ENCODE measurements around the gene LBHD2. TPM values are rescaled to one million over a fixed set of nuclear protein-coding genes. Genes with fewer than 3 reads are reported as not detected.

The LBHD2 gene
- total and polyA plus RNA-seq, 2 experiments from 2014 or later: not detected

- no peak overlapping the region for H3K27ac Mint-ChIP-seq
- Histone ChIP-seq H2AFZ (no peak overlapping the region; the same call in 1 of the 2 replicates), H3K4me2 (peak overlapping the region; percentile 88)
Measured at GRCh38 chr14:103110681-103111231, 26.7 kb downstream of the LBHD2 start.

GRCh38 chr14:103111232-103111868, 27.3 kb downstream of the LBHD2 start:
- Histone ChIP-seq H3K4me2 (peak overlapping the region; percentile 88), H3F3A (replicated peaks; ENCODE audit: low read depth) (no peaks in the 10 kb centered on the region), H3K4me1 (ENCODE audit: insufficient read depth) (peaks cover 21% of the 10 kb centered on the region), H3K9me2 (ENCODE audit: insufficient read depth) (no peaks in the 10 kb centered on the region), H3K36me3 (ENCODE audit: insufficient read depth) (no peaks in the 10 kb centered on the region), H3K27ac (ENCODE audit: low read depth) (no peak overlapping the region), H4K20me1 (replicated peaks; ENCODE audit: insufficient read depth) (no peaks in the 10 kb centered on the region), H3K27me3 (ENCODE audit: insufficient read depth) (peaks cover 22% of the 10 kb centered on the region), H3K4me3 (peak overlapping the region; percentile 56; the same call in 1 of the 2 replicates), H2AFZ (no peak overlapping the region), H3K79me2 (replicated peaks; ENCODE audit: insufficient read depth) (no peaks in the 10 kb centered on the region)
- no peak overlapping the region for H3K27ac Mint-ChIP-seq
- peaks cover 31% of the 10 kb centered on the region for H3K4me1 Mint-ChIP-seq
- TF ChIP-seq STAT1 (IDR thresholded peaks at IDR 0.05; ENCODE audit: unreplicated experiment): no peak
- TF ChIP-seq JUNB (IDR thresholded peaks at IDR 0.05; ENCODE audit: unreplicated experiment): no peak
- no peak for TF ChIP-seq POLR2AphosphoS5 (IDR thresholded peaks at IDR 0.05; ENCODE audit: low read depth)
- TF ChIP-seq REST (IDR thresholded peaks at IDR 0.05; ENCODE audit: unreplicated experiment): no peak
- TF ChIP-seq EZH2 (IDR thresholded peaks at IDR 0.05; ENCODE audit: low read depth, unreplicated experiment): no peak
- no peak for TF ChIP-seq ETS1 (IDR thresholded peaks at IDR 0.05)
- no peak for TF ChIP-seq ZNF331 (CRISPR knock-in tag; IDR thresholded peaks at IDR 0.05; ENCODE audit: low read depth)
- TF ChIP-seq EZH2phosphoT487 (IDR thresholded peaks at IDR 0.05; ENCODE audit: unreplicated experiment): no peak
- no peak for TF ChIP-seq ZNF114 (CRISPR knock-in tag; IDR thresholded peaks at IDR 0.05)
- peak overlapping the region; percentile 60; the same call in 2 of the 3 replicates for H3K4me3 Mint-ChIP-seq
- DNase-seq (ENCODE audit: low spot score) (no peak), ATAC-seq (peak; percentile 6)
- H3K9me3 Mint-ChIP-seq: no peaks in the 10 kb centered on the region
- peaks cover 37% of the 10 kb centered on the region for H3K27me3 Mint-ChIP-seq (ENCODE audit: insufficient read depth, low read depth, poor library complexity)
- H3K36me3 Mint-ChIP-seq (ENCODE audit: low read depth): no peaks in the 10 kb centered on the region; the same call in 2 of the 3 replicates

More at GRCh38 chr14:103110681-103111231, 26.7 kb downstream of the LBHD2 start:
- H3K36me3 Mint-ChIP-seq (ENCODE audit: low read depth): no peaks in the 10 kb centered on the region; the same call in 2 of the 3 replicates
- Histone ChIP-seq H3K27me3 (ENCODE audit: insufficient read depth) (peaks cover 23% of the 10 kb centered on the region), H3K79me2 (replicated peaks; ENCODE audit: insufficient read depth) (no peaks in the 10 kb centered on the region), H3K36me3 (ENCODE audit: insufficient read depth) (no peaks in the 10 kb centered on the region), H3K4me3 (peak overlapping the region; percentile 56; the same call in 1 of the 2 replicates), H3K27ac (ENCODE audit: low read depth) (no peak overlapping the region), H4K20me1 (replicated peaks; ENCODE audit: insufficient read depth) (no peaks in the 10 kb centered on the region), H3K9me2 (ENCODE audit: insufficient read depth) (no peaks in the 10 kb centered on the region), H3K4me1 (ENCODE audit: insufficient read depth) (peaks cover 21% of the 10 kb centered on the region), H3F3A (replicated peaks; ENCODE audit: low read depth) (no peaks in the 10 kb centered on the region)
- ATAC-seq (peak; percentile 36), DNase-seq (ENCODE audit: low spot score) (peak; percentile 60)
- peaks cover 31% of the 10 kb centered on the region for H3K4me1 Mint-ChIP-seq
- TF ChIP-seq REST (IDR thresholded peaks at IDR 0.05; ENCODE audit: unreplicated experiment): no peak
- no peaks in the 10 kb centered on the region; the same call in 2 of the 3 replicates for H3K9me3 Mint-ChIP-seq
- H3K4me3 Mint-ChIP-seq: peak overlapping the region; percentile 60
- H3K27me3 Mint-ChIP-seq (ENCODE audit: insufficient read depth, low read depth, poor library complexity): peaks cover 41% of the 10 kb centered on the region

Measured in GM23338 (cell line).